Esophagus muscularis mucosa (tissue), 4 donors: Measurements from ENCODE around the gene BCL2L1.

ENCODE experiments used
- EP300 ChIP-seq: sonication (generic); formaldehyde crosslinking; IDR thresholded peaks from one replicate; pipeline ENCODE4 v1.6.1; 2017; ENCODE audit warnings: antibody characterized with exemption
- POLR2A ChIP-seq: fragments of 450-650 bp; IDR thresholded peaks from one replicate; pipeline ENCODE4 v1.6.1; 2017; ENCODE audit warnings: antibody characterized with exemption, moderate library complexity, mild to moderate bottlenecking, low read depth
- POLR2AphosphoS5 ChIP-seq, 2 donors: sonication (generic); formaldehyde crosslinking; IDR thresholded peaks; one replicate each; pipeline ENCODE4 v1.6.1; 2017; ENCODE audit warnings: antibody characterized with exemption in 2 of 2
- TF ChIP-seq, protein P1 (sequence below), 3 experiments: fragments of 200-600 bp in 2 of 3; fragments of 450-650 bp in 1 of 3; sonication (generic) in 2 of 3; IDR thresholded peaks; one replicate each; pipeline ENCODE4 v1.5.1; 2017 to 2019; ENCODE audit warnings: antibody characterized with exemption in 3 of 3, mild to moderate bottlenecking in 2 of 3, moderate library complexity in 1 of 3

DNA sequence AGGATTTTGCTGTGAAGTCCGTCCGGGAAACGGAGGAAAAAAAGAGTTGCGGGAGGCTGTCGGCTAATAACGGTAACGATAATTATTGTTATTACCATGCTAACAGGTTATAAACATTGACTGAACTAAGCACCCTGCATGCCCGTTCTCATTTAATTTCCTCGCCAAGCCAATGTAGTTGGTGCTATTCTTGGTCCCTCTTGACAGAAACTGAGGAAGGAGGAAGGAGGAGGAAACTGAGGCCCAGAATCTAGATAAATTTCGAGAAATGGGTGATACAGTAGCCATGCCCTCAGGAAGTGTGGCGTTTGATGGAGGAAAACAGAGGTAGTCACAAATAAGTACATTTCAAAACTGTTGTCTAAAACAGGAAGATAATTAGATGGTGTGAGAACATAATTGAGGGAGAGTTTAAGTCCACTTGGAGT, 16.9 kb upstream of the BCL2L1 start:
- TF ChIP-seq EP300 (no peak), POLR2AphosphoS5 (IDR thresholded peaks at IDR 0.05) (no peak), POLR2A (no peak)
- TF ChIP-seq, protein P1, sequence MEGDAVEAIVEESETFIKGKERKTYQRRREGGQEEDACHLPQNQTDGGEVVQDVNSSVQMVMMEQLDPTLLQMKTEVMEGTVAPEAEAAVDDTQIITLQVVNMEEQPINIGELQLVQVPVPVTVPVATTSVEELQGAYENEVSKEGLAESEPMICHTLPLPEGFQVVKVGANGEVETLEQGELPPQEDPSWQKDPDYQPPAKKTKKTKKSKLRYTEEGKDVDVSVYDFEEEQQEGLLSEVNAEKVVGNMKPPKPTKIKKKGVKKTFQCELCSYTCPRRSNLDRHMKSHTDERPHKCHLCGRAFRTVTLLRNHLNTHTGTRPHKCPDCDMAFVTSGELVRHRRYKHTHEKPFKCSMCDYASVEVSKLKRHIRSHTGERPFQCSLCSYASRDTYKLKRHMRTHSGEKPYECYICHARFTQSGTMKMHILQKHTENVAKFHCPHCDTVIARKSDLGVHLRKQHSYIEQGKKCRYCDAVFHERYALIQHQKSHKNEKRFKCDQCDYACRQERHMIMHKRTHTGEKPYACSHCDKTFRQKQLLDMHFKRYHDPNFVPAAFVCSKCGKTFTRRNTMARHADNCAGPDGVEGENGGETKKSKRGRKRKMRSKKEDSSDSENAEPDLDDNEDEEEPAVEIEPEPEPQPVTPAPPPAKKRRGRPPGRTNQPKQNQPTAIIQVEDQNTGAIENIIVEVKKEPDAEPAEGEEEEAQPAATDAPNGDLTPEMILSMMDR (IDR thresholded peaks at IDR 0.05), result no peak
